ENCODE data around the gene SPIN2A. TPM values are rescaled to one million over a fixed set of nuclear protein-coding genes. Genes with fewer than 3 reads are reported as not detected.
"Not testable (repeated sequence)": the region's sequence is repeated elsewhere in the genome, so short reads cannot be mapped to it uniquely, and the experiment has no call there.

The SPIN2A gene
- total and polyA plus RNA-seq, 2 of the 8 experiments (the other 6 are each of a cell fraction or from before 2014, with no cell fraction given): 3.2 to 4.2 TPM

- H3K23me2 ChIP-seq (ENCODE audit: low read depth, low read length); H2BK12ac ChIP-seq (ENCODE audit: low read depth, low read length); FAIRE-seq; H2BK20ac ChIP-seq (ENCODE audit: low read length); H3K9ac ChIP-seq (replicated peaks in 1 of 4; ENCODE audit: extremely low read depth in 1 of 4, low read depth in 3 of 4, low read length in 3 of 4); H2BK120ac ChIP-seq (replicated peaks; ENCODE audit: low read depth, low read length); H2BK5ac ChIP-seq (ENCODE audit: low read depth, low read length); H2BK15ac ChIP-seq (ENCODE audit: low read length); H3K14ac ChIP-seq (ENCODE audit: insufficient read length); H3K27me3 ChIP-seq (replicated peaks in 1 of 4; ENCODE audit: control insufficient read depth in 3 of 4, extremely low read depth in 1 of 4, insufficient read depth in 3 of 4, low read length in 3 of 4); H3K4me1 ChIP-seq (replicated peaks in 1 of 4; ENCODE audit: control insufficient read depth in 3 of 4, insufficient read depth in 4 of 4, low read length in 3 of 4); H3K4ac ChIP-seq (replicated peaks; ENCODE audit: insufficient read length, low read depth, low read length); H4K8ac ChIP-seq (ENCODE audit: extremely low read depth, insufficient read depth, low read length); H4K5ac ChIP-seq (ENCODE audit: insufficient read length, low read depth, low read length); H3K9me3 ChIP-seq (ENCODE audit: insufficient read depth in 2 of 2, low read depth in 1 of 2, low read length in 1 of 2); CTCF ChIA-PET (ENCODE audit: partially characterized antibody); H4K20me1 ChIP-seq (replicated peaks in 1 of 2; ENCODE audit: control insufficient read depth in 1 of 2, insufficient read depth in 2 of 2, low read length in 2 of 2); H3K56ac ChIP-seq (replicated peaks; ENCODE audit: insufficient read length, low read depth, low read length); DNase-seq (ENCODE audit: low read depth in 1 of 2, low spot score in 2 of 2); H3K36me3 ChIP-seq (ENCODE audit: control insufficient read depth in 2 of 4, insufficient read depth in 4 of 4, low read length in 3 of 4); H3K79me1 ChIP-seq (ENCODE audit: low read depth, low read length); H4K91ac ChIP-seq (replicated peaks; ENCODE audit: insufficient read length, low read length); H3K27ac ChIP-seq (ENCODE audit: low read depth, low read length); H2AFZ ChIP-seq (ENCODE audit: low read length); H2AK5ac ChIP-seq (ENCODE audit: low read depth, low read length); H3K23ac ChIP-seq (ENCODE audit: insufficient read length); H3K79me2 ChIP-seq (ENCODE audit: control insufficient read depth in 1 of 2, insufficient read depth in 2 of 2, low read length in 2 of 2): not testable (repeated sequence)
- WGBS, 2 experiments (ENCODE audit: extremely low coverage in 1 of 2, insufficient coverage in 1 of 2, insufficient read length in 1 of 2, insufficient replicate concordance in 2 of 2, low coverage in 1 of 2, low lambda C conversion rate in 2 of 2, missing lambda C conversion rate in 1 of 2): 0% methylated on average over 1 of the region's 3 CpGs; no CpG with 5 or more reads in 1 of the 2 experiments
- Histone ChIP-seq H3K4me3 (ENCODE audit: extremely low read depth in 1 of 4, insufficient read depth in 2 of 4, low read depth in 3 of 4, low read length in 4 of 4) (peak overlapping the region in 2 of 4 experiments; percentile 13 to 60; a peak in 2 of 8 replicates), H3K4me2 (ENCODE audit: insufficient read depth in 1 of 2, low read depth in 2 of 2, low read length in 2 of 2) (peak overlapping the region; percentile 76 to 85), H3K18ac (ENCODE audit: extremely low read depth, low read length) (peak overlapping the region; percentile 60)
- POLR2A ChIA-PET (ENCODE audit: partially characterized antibody): interaction anchor here (0.6 kb wide), 1 partner anchor 12 kb away, joined by 4 read pairs; no protein-coding TSS in a partner anchor
Observed at GRCh38 chrX:57136589-57136988, 608 bp downstream of the SPIN2A start.

All from H1 (cell line).